Spleen (tissue), 7 donors: Measurements from ENCODE around the gene C10orf90.

ENCODE experiments used
- POLR2A ChIP-seq, 3 donors: fragments of 450-650 bp; IDR thresholded peaks; one replicate each; pipeline ENCODE4 v1.5.1; 2017; ENCODE audit warnings: antibody characterized with exemption in 3 of 3, mild to moderate bottlenecking in 1 of 3
- POLR2AphosphoS5 ChIP-seq, 3 donors: sonication (generic); formaldehyde crosslinking; IDR thresholded peaks; one replicate each; pipeline ENCODE4 v1.5.1; 2017; ENCODE audit warnings: antibody characterized with exemption in 3 of 3
- TF ChIP-seq, protein P1 (sequence below), 11 experiments: fragments of 200-600 bp in 7 of 11; fragments of 450-650 bp in 4 of 11; sonication (generic) in 4 of 11; IDR thresholded peaks in 8 of 11; conservative IDR thresholded peaks in 3 of 11; 1 replicate in 7 of 11; 2 replicates in 4 of 11; pipeline versions ENCODE4 v1.4.0 to v1.8.0; 2016 to 2021; ENCODE audit warnings: antibody characterized with exemption in 11 of 11, inconsistent platforms in 4 of 11, mild to moderate bottlenecking in 1 of 11
- donor health status: DM: no; HTN: no; CAD: no; lungs with moderate emphysema.
- donor health status: DM: no; HTN: no; CAD: no.
- donor health status: DM: no; HTN: no; CAD: no.

DNA sequence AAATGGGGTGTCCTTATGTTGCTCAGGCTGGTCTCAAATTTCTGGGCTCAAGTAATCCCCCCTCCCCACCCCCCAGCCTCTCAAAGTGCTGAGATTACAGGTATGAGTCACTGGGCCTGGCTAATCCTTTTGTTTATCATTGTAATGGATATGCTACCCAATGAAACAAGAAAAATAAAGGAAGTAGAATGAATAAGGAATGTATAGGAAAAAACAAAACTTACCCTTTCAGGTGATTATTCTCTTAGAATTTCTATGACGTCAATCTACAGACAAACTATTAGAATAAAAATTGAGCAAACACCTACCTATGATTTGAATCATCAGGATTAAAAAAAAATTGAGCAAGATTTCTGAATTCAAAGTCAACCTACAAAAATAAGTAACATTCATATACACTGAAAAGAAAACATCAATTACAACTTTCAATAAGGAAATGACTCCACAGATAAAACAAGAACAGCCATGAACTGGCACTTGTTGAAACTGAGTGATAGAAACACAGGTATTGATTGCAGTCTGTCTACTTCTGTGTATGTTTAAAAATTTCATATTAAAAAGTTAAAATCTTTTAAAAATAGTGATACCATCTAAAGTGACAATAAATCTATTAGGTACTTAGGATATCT is 294.5 kb downstream of the C10orf90 start:
- TF ChIP-seq POLR2A (IDR thresholded peaks at IDR 0.05) (no peak), POLR2AphosphoS5 (IDR thresholded peaks at IDR 0.05) (no peak)
- TF ChIP-seq, protein P1, sequence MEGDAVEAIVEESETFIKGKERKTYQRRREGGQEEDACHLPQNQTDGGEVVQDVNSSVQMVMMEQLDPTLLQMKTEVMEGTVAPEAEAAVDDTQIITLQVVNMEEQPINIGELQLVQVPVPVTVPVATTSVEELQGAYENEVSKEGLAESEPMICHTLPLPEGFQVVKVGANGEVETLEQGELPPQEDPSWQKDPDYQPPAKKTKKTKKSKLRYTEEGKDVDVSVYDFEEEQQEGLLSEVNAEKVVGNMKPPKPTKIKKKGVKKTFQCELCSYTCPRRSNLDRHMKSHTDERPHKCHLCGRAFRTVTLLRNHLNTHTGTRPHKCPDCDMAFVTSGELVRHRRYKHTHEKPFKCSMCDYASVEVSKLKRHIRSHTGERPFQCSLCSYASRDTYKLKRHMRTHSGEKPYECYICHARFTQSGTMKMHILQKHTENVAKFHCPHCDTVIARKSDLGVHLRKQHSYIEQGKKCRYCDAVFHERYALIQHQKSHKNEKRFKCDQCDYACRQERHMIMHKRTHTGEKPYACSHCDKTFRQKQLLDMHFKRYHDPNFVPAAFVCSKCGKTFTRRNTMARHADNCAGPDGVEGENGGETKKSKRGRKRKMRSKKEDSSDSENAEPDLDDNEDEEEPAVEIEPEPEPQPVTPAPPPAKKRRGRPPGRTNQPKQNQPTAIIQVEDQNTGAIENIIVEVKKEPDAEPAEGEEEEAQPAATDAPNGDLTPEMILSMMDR (IDR thresholded peaks at IDR 0.05 in 8 of 11, conservative IDR thresholded peaks at IDR 0.05 in 3 of 11) = no peak
